Measurements from ENCODE around the gene MAPK7.

The MAPK7 gene

DNA sequence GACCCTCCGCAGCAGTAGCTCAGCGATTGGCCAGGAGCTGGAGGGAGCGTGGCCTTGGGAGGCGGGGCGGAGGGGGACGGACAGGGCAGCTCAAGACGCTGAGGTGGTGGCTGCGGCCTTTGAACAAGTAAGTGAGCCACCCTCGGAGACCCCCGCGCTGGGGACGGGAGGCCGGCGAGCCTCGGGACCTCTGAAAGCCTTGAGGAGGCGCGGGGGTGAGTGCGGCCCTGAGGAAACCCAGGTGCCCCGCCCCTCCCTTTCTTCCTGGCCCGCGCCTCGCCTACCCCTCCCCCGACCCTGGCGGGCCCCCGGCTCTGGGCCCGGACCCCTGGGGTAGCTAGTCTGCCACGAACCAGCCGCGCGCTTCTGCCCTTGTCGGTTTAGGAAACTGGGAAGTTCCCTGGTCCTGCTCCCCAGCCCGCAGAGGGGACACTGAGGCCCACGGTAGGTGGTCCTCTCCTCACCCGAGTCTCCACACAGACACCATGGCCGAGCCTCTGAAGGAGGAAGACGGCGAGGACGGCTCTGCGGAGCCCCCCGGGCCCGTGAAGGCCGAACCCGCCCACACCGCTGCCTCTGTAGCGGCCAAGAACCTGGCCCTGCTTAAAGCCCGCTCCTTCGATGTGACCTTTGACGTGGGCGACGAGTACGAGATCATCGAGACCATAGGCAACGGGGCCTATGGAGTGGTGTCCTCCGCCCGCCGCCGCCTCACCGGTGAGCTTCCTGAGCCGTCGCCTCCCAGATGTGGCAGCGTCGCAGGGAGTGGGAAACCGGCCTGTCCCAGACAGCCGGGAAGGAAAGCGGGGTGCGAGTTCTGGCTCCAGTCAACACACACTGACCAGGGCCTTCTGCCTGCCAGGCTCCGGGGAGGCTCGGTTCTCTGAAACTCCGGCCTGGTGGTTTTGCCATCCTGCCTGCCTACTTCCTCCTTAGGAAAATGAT is at the start of gene MAPK7:
TSS of gene MAPK7 (plus strand) at position 83 of the 945 bp plus-strand sequence. CDS start at position 486, 403 bp downstream.
- no peak for DNase-seq (ENCODE audit: low read depth)

DNA sequence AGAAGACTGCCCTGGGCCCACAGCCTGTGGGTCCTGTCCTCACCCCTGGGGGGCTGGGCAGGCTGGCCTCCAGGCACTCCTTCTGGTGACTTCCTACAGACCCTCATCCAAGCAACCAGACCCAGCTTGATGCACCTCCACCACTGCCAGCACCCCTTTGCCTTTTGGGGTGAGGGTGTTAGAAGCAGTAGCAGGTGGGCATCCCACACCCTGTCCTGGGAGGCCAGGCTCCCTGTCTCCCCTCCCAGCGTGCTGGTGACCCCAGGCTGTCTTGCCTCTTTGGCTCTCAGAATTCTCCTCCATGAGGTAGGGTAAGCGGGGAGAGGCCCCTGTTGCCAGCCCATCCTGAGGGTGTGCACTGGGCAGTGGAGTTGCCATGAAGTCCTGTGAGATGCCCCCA is 49.2 kb upstream of the MAPK7 start:
- no peak for DNase-seq (ENCODE audit: low read depth)
- H3K4me3 ChIP-seq (ENCODE audit: low read depth, low read length): no peak overlapping the region
- TF ChIP-seq POLR2A (IDR thresholded peaks at IDR 0.05; ENCODE audit: extremely low read depth, insufficient read length) (no peak), MYC (IDR thresholded peaks at IDR 0.05; ENCODE audit: low read depth, low read length) (no peak)
- TF ChIP-seq, protein P1, sequence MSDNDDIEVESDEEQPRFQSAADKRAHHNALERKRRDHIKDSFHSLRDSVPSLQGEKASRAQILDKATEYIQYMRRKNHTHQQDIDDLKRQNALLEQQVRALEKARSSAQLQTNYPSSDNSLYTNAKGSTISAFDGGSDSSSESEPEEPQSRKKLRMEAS (IDR thresholded peaks at IDR 0.05; ENCODE audit: low read depth, low read length): no peak
- TF ChIP-seq, protein P2, sequence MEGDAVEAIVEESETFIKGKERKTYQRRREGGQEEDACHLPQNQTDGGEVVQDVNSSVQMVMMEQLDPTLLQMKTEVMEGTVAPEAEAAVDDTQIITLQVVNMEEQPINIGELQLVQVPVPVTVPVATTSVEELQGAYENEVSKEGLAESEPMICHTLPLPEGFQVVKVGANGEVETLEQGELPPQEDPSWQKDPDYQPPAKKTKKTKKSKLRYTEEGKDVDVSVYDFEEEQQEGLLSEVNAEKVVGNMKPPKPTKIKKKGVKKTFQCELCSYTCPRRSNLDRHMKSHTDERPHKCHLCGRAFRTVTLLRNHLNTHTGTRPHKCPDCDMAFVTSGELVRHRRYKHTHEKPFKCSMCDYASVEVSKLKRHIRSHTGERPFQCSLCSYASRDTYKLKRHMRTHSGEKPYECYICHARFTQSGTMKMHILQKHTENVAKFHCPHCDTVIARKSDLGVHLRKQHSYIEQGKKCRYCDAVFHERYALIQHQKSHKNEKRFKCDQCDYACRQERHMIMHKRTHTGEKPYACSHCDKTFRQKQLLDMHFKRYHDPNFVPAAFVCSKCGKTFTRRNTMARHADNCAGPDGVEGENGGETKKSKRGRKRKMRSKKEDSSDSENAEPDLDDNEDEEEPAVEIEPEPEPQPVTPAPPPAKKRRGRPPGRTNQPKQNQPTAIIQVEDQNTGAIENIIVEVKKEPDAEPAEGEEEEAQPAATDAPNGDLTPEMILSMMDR (IDR thresholded peaks at IDR 0.05; ENCODE audit: low read depth, low read length): no peak

More for the DNA sequence above, at the start of gene MAPK7:
- H3K4me3 ChIP-seq (ENCODE audit: low read depth, low read length): peak within 1 kb of the TSS; percentile 96
- TF ChIP-seq, protein P1 (IDR thresholded peaks at IDR 0.05; ENCODE audit: low read depth, low read length): no peak
- TF ChIP-seq, protein P2 (IDR thresholded peaks at IDR 0.05; ENCODE audit: low read depth, low read length): no peak

DNA sequence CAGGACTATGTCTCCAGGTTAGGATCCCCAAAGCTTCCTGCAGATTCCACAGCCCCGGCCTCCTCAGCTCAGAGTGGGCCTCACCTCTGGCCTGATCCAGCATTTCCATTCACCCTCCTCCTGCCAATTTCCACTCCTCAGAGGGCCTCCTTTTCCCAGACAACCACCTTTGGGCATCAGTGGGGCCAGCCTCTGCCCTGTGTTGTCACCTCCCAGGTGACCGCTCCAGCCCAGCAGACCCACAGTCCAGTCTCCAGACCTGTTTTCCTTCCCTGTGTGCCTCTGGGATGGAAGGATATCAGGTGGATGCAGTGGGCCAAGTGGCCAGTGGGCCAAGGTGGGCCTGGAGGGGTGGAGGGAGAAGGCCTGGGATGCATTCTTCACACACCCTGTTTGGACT is 48.5 kb upstream of the MAPK7 start:
- DNase-seq (ENCODE audit: low read depth): no peak
- TF ChIP-seq POLR2A (IDR thresholded peaks at IDR 0.05; ENCODE audit: extremely low read depth, insufficient read length) (no peak), MYC (IDR thresholded peaks at IDR 0.05; ENCODE audit: low read depth, low read length) (no peak)
- TF ChIP-seq, protein P1 (IDR thresholded peaks at IDR 0.05; ENCODE audit: low read depth, low read length): no peak

DNA sequence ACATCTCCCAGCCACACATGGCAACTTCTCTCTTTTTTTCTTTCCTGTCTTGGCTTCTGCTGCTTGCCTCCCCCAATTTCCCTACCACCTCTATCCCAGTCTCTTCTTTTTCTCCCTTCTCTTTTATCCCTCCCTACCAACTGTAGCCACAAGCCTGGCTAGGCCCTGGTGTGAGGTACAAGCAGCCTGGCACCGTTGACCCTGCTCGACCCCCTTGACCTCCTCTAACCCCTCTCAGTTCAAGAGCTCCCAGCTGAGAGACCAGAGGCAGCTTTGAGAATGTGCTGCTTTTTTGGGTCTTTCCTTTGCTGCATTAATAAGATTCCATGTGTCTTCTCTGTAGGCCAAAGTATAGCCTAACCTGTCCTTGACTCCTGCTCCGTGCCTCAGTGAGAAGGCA is 48.0 kb upstream of the MAPK7 start:
- no peak overlapping the region for H3K4me3 ChIP-seq (ENCODE audit: low read depth, low read length)
- DNase-seq (ENCODE audit: low read depth): no peak
- TF ChIP-seq, protein P2 (IDR thresholded peaks at IDR 0.05; ENCODE audit: low read depth, low read length): no peak
- TF ChIP-seq POLR2A (IDR thresholded peaks at IDR 0.05; ENCODE audit: extremely low read depth, insufficient read length): no peak

More for the DNA sequence above, 48.5 kb upstream of the MAPK7 start:
- H3K4me3 ChIP-seq (ENCODE audit: low read depth, low read length): no peak overlapping the region

DNA sequence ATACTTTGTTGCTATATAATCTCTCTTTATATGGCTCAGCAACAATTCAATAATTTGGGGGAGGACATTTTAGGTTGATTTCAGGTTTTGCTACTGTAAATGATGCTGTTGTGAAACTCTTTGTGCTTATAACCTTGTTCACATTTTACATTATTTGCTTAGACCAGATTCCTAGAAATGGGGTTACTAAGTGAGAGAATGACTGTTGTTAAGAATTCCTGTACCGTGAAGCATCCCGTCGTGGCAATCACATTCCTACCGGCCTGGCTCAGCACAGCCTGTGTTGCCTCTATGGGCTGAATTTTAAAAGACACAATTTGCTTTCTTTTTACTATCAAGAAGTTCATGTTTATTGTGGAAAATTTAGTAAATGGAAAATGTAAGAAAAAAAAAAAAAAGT is 47.2 kb upstream of the MAPK7 start:
- H3K4me3 ChIP-seq (ENCODE audit: low read depth, low read length): no peak overlapping the region

More for the DNA sequence above, 47.2 kb upstream of the MAPK7 start:
- TF ChIP-seq, protein P1 (IDR thresholded peaks at IDR 0.05; ENCODE audit: low read depth, low read length): no peak
- no peak for TF ChIP-seq MYC (IDR thresholded peaks at IDR 0.05; ENCODE audit: low read depth, low read length)
- TF ChIP-seq POLR2A (IDR thresholded peaks at IDR 0.05; ENCODE audit: extremely low read depth, insufficient read length): no peak
- TF ChIP-seq, protein P2 (IDR thresholded peaks at IDR 0.05; ENCODE audit: low read depth, low read length): no peak
- no peak for DNase-seq (ENCODE audit: low read depth)

All from NB4 (cell line).